Sigmoid colon (tissue), 7 donors: ENCODE measurements around the gene PACRG. TPM values are rescaled to one million over a fixed set of nuclear protein-coding genes. Genes with fewer than 3 reads are reported as not detected.

Experiments used
- DNase-seq: peaks from one replicate; pipeline ENCODE4 v3.0.0-alpha.2; 2019
- H3K27ac ChIP-seq, 4 donors: fragments of 200-600 bp; sonication (generic); one replicate each; pipeline ENCODE4 v1.5.1; 2016 to 2019; ENCODE audit warnings: mild to moderate bottlenecking in 1 of 4
- H3K27me3 ChIP-seq, 3 donors: fragments of 200-600 bp; sonication (generic); one replicate each; pipeline ENCODE4 v1.5.1; 2019; ENCODE audit warnings: mild to moderate bottlenecking in 1 of 3
- H3K36me3 ChIP-seq, 4 donors: fragments of 200-600 bp; sonication (generic); one replicate each; pipeline ENCODE4 v1.5.1; 2016 to 2019
- H3K4me1 ChIP-seq, 4 donors: fragments of 200-600 bp; sonication (generic); one replicate each; pipeline ENCODE4 v1.5.1; 2017 to 2019
- H3K4me3 ChIP-seq, 4 donors: fragments of 200-600 bp; sonication (generic); one replicate each; pipeline ENCODE4 v1.5.1; 2017 to 2019; ENCODE audit warnings: mild to moderate bottlenecking in 2 of 4, moderate library complexity in 1 of 4
- H3K9me3 ChIP-seq, 4 donors: fragments of 200-600 bp in 3 of 4; sonication (generic) in 3 of 4; one replicate each; pipeline versions ENCODE4 v1.5.1 to v1.6.1; 2013 to 2019
- EP300 ChIP-seq, 4 donors: sonication (generic); formaldehyde crosslinking; IDR thresholded peaks; one replicate each; pipeline ENCODE4 v1.6.1; 2017; ENCODE audit warnings: antibody characterized with exemption in 4 of 4
- POLR2A ChIP-seq, 2 donors: fragments of 450-650 bp; IDR thresholded peaks; one replicate each; pipeline ENCODE4 v1.6.1; 2016; ENCODE audit warnings: antibody characterized with exemption in 2 of 2, mild to moderate bottlenecking in 2 of 2, moderate library complexity in 2 of 2
- POLR2AphosphoS5 ChIP-seq, 4 donors: sonication (generic); formaldehyde crosslinking; IDR thresholded peaks; one replicate each; pipeline ENCODE4 v1.6.1; 2017; ENCODE audit warnings: antibody characterized with exemption in 4 of 4
- WGBS, 2 donors: extraction: QIAGEN DNeasy Blood & Tissue Kit; methylation state at CpG; one replicate each; pipeline ENCODE4 v1.1.7; 2013; 5-methylcytosine and 5-hydroxymethylcytosine counted together
- intact Hi-C: fragments of 100-400 bp; cut with DNase I; formaldehyde crosslinking; loops from one replicate; pipeline ENCODE4 v1.15.1; 2023
- polyA plus RNA-seq, 3 donors: library from polyadenylated mRNA; stranded (reverse); fragments of 200-250 nt; gene quantifications; one replicate each; pipeline ENCODE4 v1.2.3, GENCODE V29; 2013
- total RNA-seq, 4 donors: library from RNA; depleted of rRNA; stranded (reverse); fragments of >200 nt; gene quantifications; one replicate each; pipeline ENCODE4 v1.1.0, GENCODE V29; 2016
- TF ChIP-seq, protein P1 (sequence below), 4 experiments: fragments of 450-650 bp in 3 of 4; fragments of 200-600 bp in 1 of 4; IDR thresholded peaks; one replicate each; pipeline ENCODE4 v1.5.1; 2016 to 2019; ENCODE audit warnings: antibody characterized with exemption in 4 of 4, mild to moderate bottlenecking in 3 of 4, moderate library complexity in 2 of 4
- donor health status: healthy with polysubstance abuse.
- donor health status: Bipolar disorder and iron deficiency.
- donor health status: healthy.

The PACRG gene
- total and polyA plus RNA-seq, 7 donors = 0.12 to 6.9 (median 0.95) TPM; not detected in 2

DNA sequence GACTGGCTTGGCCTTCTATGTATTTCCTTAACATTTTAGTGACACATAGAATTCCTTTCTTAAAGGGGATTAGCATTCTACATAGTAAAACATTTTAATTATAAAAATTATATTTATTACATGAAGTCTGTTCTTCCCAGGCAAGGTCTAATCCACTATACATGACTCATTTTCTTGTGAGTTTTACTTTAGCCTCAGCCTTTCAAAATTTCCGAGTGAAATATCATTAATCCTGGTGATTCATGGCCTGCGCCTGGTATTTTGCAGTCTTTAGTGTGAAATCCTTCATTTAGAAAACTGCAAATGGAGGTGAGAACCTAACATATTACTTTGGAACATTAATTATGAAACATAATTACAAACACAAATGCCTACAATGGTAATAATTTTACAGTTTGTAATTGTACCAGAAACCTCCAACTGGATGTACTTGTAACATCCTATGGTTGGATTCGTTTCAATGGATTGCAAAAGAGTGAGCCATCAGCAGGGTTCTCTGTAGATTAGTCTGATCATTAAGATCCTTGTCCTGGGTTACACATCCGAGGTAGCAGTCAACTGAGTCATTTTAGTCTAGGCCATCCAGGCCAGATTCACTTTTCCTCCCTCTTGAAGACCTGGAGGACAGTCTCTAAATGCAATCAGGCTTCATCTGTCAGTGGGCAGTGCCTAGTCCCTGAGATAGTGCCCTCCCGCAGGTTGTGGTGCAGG is 272.0 kb downstream of the PACRG start:
- H3K27me3 ChIP-seq = no peaks in the 10 kb centered on the region
- H3K36me3 ChIP-seq = no peaks in the 10 kb centered on the region
- TF ChIP-seq, protein P1, sequence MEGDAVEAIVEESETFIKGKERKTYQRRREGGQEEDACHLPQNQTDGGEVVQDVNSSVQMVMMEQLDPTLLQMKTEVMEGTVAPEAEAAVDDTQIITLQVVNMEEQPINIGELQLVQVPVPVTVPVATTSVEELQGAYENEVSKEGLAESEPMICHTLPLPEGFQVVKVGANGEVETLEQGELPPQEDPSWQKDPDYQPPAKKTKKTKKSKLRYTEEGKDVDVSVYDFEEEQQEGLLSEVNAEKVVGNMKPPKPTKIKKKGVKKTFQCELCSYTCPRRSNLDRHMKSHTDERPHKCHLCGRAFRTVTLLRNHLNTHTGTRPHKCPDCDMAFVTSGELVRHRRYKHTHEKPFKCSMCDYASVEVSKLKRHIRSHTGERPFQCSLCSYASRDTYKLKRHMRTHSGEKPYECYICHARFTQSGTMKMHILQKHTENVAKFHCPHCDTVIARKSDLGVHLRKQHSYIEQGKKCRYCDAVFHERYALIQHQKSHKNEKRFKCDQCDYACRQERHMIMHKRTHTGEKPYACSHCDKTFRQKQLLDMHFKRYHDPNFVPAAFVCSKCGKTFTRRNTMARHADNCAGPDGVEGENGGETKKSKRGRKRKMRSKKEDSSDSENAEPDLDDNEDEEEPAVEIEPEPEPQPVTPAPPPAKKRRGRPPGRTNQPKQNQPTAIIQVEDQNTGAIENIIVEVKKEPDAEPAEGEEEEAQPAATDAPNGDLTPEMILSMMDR (IDR thresholded peaks at IDR 0.05) = no peak
- no peak for TF ChIP-seq EP300 (IDR thresholded peaks at IDR 0.05)
- no peak for TF ChIP-seq POLR2AphosphoS5 (IDR thresholded peaks at IDR 0.05)
- no peak for TF ChIP-seq POLR2A (IDR thresholded peaks at IDR 0.05)
- 76 to 88% methylated on average over 5 of the region's 5 CpGs for WGBS, 2 donors
- intact Hi-C loops = no loop called here
- H3K27ac ChIP-seq = no peak overlapping the region
- H3K9me3 ChIP-seq = no peaks in the 10 kb centered on the region
- no peak overlapping the region for H3K4me3 ChIP-seq
- DNase-seq = no peak
- no peaks in the 10 kb centered on the region for H3K4me1 ChIP-seq

DNA sequence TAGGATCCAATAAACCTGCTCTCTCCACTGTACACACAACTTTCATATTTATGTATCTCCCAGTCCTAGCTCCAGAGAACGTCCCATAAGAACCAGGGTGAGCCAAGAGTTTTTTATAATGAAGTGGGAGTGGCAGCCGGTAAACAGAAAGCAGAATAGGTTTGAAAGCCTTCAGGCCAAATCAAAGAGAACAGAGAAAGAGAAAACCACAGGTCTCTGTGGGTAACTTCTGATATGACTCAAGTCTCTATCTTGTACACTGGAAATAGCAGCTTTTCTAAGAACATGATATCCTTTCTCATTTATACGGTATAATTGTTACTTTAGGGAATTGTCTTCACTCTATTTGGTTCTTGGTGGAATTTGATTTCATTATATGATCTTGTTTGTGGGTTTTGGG is 273.6 kb downstream of the PACRG start:
- 52 to 78% methylated on average over 3 of the region's 3 CpGs for WGBS, 2 donors
- Histone ChIP-seq H3K4me1 (no peaks in the 10 kb centered on the region), H3K4me3 (no peak overlapping the region), H3K36me3 (no peaks in the 10 kb centered on the region), H3K27ac (no peak overlapping the region), H3K27me3 (no peaks in the 10 kb centered on the region), H3K9me3 (no peaks in the 10 kb centered on the region)
- TF ChIP-seq POLR2AphosphoS5 (IDR thresholded peaks at IDR 0.05) = no peak
- TF ChIP-seq, protein P1 (IDR thresholded peaks at IDR 0.05) = no peak
- TF ChIP-seq EP300 (IDR thresholded peaks at IDR 0.05) = no peak
- no peak for TF ChIP-seq POLR2A (IDR thresholded peaks at IDR 0.05)
- intact Hi-C loops = no loop called here
- DNase-seq = no peak

DNA sequence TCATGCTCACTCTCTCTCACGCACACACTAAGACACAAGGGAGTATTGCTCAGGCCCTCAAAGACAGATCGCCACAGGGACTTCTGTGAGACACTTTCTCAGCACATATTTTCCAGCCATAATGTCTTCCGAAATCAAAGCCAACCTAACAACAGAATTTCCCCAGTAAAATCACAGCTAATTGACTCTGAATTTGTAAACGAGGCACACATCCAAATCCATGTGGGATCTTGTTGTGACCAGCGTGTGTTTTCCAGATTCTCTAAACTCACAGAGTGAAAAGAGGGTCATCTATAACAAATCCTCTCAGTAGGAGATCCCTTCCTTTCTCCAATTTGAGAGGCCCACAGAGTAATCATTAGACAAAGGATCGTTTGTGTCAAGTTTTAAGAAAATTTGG is 280.4 kb downstream of the PACRG start:
- WGBS, 2 donors = 66 to 75% methylated on average over 6 of the region's 6 CpGs
- no peak for DNase-seq
- Histone ChIP-seq H3K9me3 (no peaks in the 10 kb centered on the region), H3K27ac (no peak overlapping the region), H3K4me3 (no peak overlapping the region), H3K27me3 (no peaks in the 10 kb centered on the region), H3K4me1 (no peaks in the 10 kb centered on the region), H3K36me3 (no peaks in the 10 kb centered on the region)
- no peak for TF ChIP-seq POLR2AphosphoS5 (IDR thresholded peaks at IDR 0.05)
- intact Hi-C loops = no loop called here

DNA sequence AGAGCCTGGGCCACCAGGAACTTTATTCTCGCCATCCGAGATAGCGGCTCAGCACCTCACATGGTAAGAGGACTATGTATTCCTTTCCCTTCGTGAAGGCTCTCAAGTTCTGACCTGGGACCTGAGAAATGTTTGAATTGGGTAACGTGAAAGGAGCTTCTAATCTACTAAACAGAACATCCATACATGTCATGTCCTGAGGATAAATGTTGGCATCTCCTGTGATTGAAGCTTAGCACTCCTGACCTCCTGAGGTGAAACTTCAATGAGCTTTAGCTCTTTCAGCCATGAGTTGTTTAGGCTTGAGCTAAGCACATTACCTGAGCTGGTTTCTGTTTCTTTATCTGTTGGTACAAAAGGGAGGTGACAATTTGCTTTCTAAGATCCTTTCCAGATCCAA is 280.9 kb downstream of the PACRG start:
- WGBS, 2 donors = 78 to 80% methylated on average over 5 of the region's 5 CpGs
- Histone ChIP-seq H3K36me3 (no peaks in the 10 kb centered on the region), H3K27me3 (no peaks in the 10 kb centered on the region)

DNA sequence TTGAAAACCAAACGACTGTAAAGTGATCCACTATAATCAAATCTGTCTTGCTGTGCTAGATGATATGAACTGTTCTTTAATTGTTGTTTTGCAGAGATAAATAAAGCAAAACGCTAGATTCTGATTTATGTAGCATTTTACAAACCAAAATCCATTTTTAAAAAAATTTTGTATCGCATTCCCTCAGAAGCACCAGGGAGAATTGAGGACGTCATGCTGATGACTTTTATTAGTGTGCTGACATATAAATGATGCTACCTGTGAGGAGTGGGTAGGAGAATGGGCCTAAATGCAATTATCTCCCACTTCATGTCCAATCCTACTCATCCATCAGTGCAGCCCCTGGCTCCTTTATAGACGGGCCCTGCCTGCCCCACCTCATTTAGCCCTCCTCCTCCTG is 282.4 kb downstream of the PACRG start:
- intact Hi-C loops = no loop called here
- no peaks in the 10 kb centered on the region for H3K9me3 ChIP-seq

More for the DNA sequence above, 280.9 kb downstream of the PACRG start:
- Histone ChIP-seq H3K27ac (no peak overlapping the region), H3K4me1 (no peaks in the 10 kb centered on the region), H3K4me3 (no peak overlapping the region), H3K9me3 (no peaks in the 10 kb centered on the region)
- TF ChIP-seq POLR2A (IDR thresholded peaks at IDR 0.05) = no peak
- no peak for TF ChIP-seq POLR2AphosphoS5 (IDR thresholded peaks at IDR 0.05)
- no peak for TF ChIP-seq EP300 (IDR thresholded peaks at IDR 0.05)
- TF ChIP-seq, protein P1 (IDR thresholded peaks at IDR 0.05) = no peak
- intact Hi-C loops = no loop called here
- no peak for DNase-seq

More for the DNA sequence above, 282.4 kb downstream of the PACRG start:
- TF ChIP-seq POLR2A (IDR thresholded peaks at IDR 0.05) (no peak), POLR2AphosphoS5 (IDR thresholded peaks at IDR 0.05) (no peak), EP300 (IDR thresholded peaks at IDR 0.05) (no peak)
- TF ChIP-seq, protein P1 (IDR thresholded peaks at IDR 0.05) = no peak
- H3K27ac ChIP-seq = no peak overlapping the region
- no peaks in the 10 kb centered on the region for H3K36me3 ChIP-seq
- no peak overlapping the region for H3K4me3 ChIP-seq
- no peaks in the 10 kb centered on the region for H3K27me3 ChIP-seq
- H3K4me1 ChIP-seq = no peaks in the 10 kb centered on the region
- DNase-seq = no peak
- 73 to 76% methylated on average over 5 of the region's 5 CpGs for WGBS, 2 donors
